Measurements from ENCODE around the gene AFF3. TPM values are rescaled to one million over a fixed set of nuclear protein-coding genes. Genes with fewer than 3 reads are reported as not detected.

AFF3 gene
- total and polyA plus RNA-seq, 2 of the 8 experiments (the other 6 are each of a cell fraction or from before 2014, with no cell fraction given) = 0.27 to 3.0 TPM

DNA sequence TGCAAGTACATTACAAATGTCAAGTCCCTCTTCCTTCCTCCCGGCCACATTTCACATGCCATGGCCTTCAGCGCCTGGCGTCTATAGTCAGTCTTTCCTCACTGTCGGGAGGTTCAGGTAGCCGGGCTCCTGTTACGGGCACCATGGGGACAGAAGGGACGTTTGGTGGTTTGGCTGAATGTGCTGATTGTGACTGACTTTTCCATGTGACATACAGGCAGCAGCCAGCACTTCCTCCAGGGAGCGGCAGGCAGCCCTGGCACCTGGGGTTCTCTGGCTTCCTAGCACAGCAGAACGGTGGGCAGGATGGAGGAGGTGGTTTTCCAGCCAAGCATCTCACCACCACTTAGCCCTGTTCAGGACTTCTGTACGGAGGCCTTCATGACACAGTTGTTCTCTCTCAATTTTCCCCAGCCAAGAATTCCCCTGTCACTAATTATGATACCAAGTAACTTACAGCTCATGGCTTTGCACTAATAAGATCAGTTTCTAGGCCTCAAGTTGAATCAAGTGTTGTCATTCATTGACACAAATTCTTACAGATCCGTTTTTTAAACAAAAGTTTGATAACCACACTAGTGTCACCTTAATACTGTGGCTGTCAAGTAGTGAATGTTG, 568.6 kb downstream of the AFF3 start (continued):
- TF ChIP-seq CHD7 (IDR thresholded peaks at IDR 0.05; ENCODE audit: insufficient replicate concordance, low read length) (no peak), SRF (IDR thresholded peaks at IDR 0.05; ENCODE audit: low read depth, low read length) (no peak), JUND (IDR thresholded peaks at IDR 0.05; ENCODE audit: low read length) (no peak), CHD2 (IDR thresholded peaks at IDR 0.05; ENCODE audit: low read length) (no peak), RXRA (IDR thresholded peaks at IDR 0.05; ENCODE audit: insufficient read depth, low read depth, low read length) (no peak), KDM4A (IDR thresholded peaks at IDR 0.05; ENCODE audit: low read depth, low read length, severe bottlenecking) (no peak), RNF2 (IDR thresholded peaks at IDR 0.05; ENCODE audit: borderline replicate concordance, low read depth, low read length, missing control alignments, poor library complexity, severe bottlenecking) (no peak), MAFK (IDR thresholded peaks at IDR 0.05; ENCODE audit: low read depth, low read length) (no peak), NANOG (IDR thresholded peaks at IDR 0.05; ENCODE audit: insufficient read depth, low read depth, low read length, poor library complexity, severe bottlenecking) (no peak), HDAC6 (IDR thresholded peaks at IDR 0.05; ENCODE audit: low read depth, low read length) (no peak), NRF1 (IDR thresholded peaks at IDR 0.05; ENCODE audit: low read depth, low read length) (no peak)
